Cardiac muscle cell (in vitro differentiated cells and primary cell): ENCODE measurements around the gene ROCK2. TPM values are rescaled to one million over a fixed set of nuclear protein-coding genes. Genes with fewer than 3 reads are reported as not detected.

ENCODE experiments used
- DNase-seq, 2 donors: peaks; one replicate each; pipeline versions ENCODE4 v3.0.0 to v3.0.0-alpha.2; 2010 to 2017; ENCODE audit warnings: low read depth in 1 of 2, low spot score in 1 of 2
- H3K27ac ChIP-seq: fragments of 200-600 bp; sonication (generic); 2 replicates; pipeline ENCODE4 v1.5.1; 2016
- H3K27me3 ChIP-seq: fragments of 200-600 bp; sonication (generic); 2 replicates; pipeline ENCODE4 v1.6.0; 2016; ENCODE audit warnings: control low read depth
- H3K36me3 ChIP-seq: fragments of 200-600 bp; sonication (generic); 2 replicates; pipeline ENCODE4 v1.5.1; 2016; ENCODE audit warnings: control low read depth
- H3K4me1 ChIP-seq: fragments of 200-600 bp; sonication (generic); 2 replicates; pipeline ENCODE4 v1.8.1; 2017; ENCODE audit warnings: low read depth, mild to moderate bottlenecking, mixed run types
- H3K4me3 ChIP-seq: fragments of 200-600 bp; sonication (generic); 2 replicates; pipeline ENCODE4 v1.5.1; 2016; ENCODE audit warnings: mild to moderate bottlenecking
- H3K9me3 ChIP-seq: fragments of 200-600 bp; sonication (generic); 2 replicates; pipeline ENCODE4 v1.5.1; 2017; ENCODE audit warnings: low read depth, mild to moderate bottlenecking, control low read depth
- polyA plus RNA-seq: library from polyadenylated mRNA; unstranded; fragments of >200 nt; fragmentation: Nextera tagmentation; extraction: Ambion mirVana; gene quantifications from 2 replicates; pipeline ENCODE4 v1.2.1, GENCODE V29; 2016
- total RNA-seq: library from RNA; depleted of rRNA; stranded (reverse); fragments of >200 nt; gene quantifications from 2 replicates; pipeline ENCODE4 v1.2.3, GENCODE V29; 2016
- TF ChIP-seq, protein P1 (sequence below): IDR thresholded peaks from 2 replicates; pipeline ENCODE4 v1.5.1; 2012; ENCODE audit warnings: low read depth, mild to moderate bottlenecking, low read length

ROCK2 gene
- total and polyA plus RNA-seq, 2 experiments from 2014 or later = 18.9 to 31.7 TPM

DNA sequence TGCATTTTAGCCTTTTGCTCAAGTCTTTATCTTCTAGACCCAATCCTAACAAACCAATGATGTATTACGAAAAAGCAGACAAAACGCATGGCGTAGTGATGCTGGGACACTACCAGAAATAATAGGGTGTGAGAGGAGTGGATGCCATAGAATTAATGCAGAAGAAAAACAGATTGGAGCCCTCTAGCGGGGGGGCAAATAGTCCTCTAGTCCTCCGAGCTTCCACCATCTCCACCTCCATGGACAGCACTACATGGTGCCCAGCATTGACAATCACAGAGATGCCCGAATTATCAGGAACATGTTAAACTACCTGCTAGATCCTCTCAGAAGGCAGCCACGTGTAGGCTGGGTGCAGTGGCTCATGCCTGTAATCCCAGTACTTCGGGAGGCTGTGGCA, 15.4 kb upstream of the ROCK2 start:
- Histone ChIP-seq H3K36me3 (no peaks in the 10 kb centered on the region), H3K4me3 (no peak overlapping the region), H3K27me3 (no peaks in the 10 kb centered on the region), H3K27ac (no peak overlapping the region), H3K4me1 (peaks cover 22% of the 10 kb centered on the region), H3K9me3 (no peaks in the 10 kb centered on the region)
- TF ChIP-seq, protein P1, sequence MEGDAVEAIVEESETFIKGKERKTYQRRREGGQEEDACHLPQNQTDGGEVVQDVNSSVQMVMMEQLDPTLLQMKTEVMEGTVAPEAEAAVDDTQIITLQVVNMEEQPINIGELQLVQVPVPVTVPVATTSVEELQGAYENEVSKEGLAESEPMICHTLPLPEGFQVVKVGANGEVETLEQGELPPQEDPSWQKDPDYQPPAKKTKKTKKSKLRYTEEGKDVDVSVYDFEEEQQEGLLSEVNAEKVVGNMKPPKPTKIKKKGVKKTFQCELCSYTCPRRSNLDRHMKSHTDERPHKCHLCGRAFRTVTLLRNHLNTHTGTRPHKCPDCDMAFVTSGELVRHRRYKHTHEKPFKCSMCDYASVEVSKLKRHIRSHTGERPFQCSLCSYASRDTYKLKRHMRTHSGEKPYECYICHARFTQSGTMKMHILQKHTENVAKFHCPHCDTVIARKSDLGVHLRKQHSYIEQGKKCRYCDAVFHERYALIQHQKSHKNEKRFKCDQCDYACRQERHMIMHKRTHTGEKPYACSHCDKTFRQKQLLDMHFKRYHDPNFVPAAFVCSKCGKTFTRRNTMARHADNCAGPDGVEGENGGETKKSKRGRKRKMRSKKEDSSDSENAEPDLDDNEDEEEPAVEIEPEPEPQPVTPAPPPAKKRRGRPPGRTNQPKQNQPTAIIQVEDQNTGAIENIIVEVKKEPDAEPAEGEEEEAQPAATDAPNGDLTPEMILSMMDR = no peak
- DNase-seq = no peak

DNA sequence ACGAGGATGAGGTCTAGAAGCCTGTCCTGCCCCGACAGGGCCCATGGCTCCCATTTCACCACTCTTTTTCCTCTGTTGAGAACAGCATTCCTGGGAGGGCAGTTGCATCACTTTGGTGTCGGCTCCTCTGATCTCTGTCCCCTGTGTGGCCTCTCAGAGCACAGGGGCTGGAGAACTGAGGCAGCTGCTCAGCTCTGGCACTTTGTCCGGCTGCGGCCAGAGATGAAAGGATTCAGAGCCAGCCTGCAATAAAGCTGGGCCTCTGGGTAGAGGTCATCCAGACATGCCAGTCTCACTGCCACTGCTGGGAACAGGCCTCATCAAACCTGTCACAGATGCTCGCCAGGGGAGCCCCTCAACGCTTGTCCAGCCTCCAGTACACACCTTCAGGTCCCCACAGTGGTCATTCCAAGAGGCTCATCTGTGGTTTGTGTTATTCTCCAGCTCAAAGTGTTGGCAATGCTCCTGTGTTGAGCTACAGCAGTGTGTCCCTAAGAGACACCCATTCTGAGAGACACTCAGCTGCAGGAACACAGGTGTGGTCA, 13.1 kb upstream of the ROCK2 start:
- peak; percentile 38 to 60 for DNase-seq
- H3K27me3 ChIP-seq = no peaks in the 10 kb centered on the region
- peaks cover 22% of the 10 kb centered on the region for H3K4me1 ChIP-seq
- TF ChIP-seq, protein P1 = no peak
- H3K9me3 ChIP-seq = no peaks in the 10 kb centered on the region
- H3K4me3 ChIP-seq = no peak overlapping the region
- H3K27ac ChIP-seq = no peak overlapping the region
- no peaks in the 10 kb centered on the region for H3K36me3 ChIP-seq

DNA sequence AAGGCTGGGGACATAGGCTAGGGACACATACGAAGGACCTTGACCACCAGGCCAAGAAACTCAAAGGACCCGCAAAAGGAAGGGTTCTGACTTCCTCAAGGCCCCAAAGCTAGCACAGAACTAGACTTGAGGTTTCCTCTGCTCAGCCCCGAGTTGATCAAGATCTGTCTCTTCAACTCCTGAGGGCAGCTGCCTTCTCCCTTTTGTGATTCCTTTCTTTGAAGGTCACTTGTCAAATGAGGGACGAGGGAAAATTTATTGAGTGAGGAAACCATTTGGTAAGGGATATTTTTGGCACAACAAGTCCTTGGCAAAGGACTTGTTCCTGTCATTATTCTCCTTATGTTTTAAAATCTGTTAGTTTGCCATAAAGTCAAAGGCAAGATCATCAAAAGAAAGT, 12.3 kb upstream of the ROCK2 start:
- peaks cover 22% of the 10 kb centered on the region for H3K4me1 ChIP-seq
- H3K9me3 ChIP-seq = no peaks in the 10 kb centered on the region
- H3K4me3 ChIP-seq = no peak overlapping the region
- no peaks in the 10 kb centered on the region for H3K36me3 ChIP-seq
- TF ChIP-seq, protein P1 = no peak
- no peaks in the 10 kb centered on the region for H3K27me3 ChIP-seq
- DNase-seq = no peak
- H3K27ac ChIP-seq = no peak overlapping the region

DNA sequence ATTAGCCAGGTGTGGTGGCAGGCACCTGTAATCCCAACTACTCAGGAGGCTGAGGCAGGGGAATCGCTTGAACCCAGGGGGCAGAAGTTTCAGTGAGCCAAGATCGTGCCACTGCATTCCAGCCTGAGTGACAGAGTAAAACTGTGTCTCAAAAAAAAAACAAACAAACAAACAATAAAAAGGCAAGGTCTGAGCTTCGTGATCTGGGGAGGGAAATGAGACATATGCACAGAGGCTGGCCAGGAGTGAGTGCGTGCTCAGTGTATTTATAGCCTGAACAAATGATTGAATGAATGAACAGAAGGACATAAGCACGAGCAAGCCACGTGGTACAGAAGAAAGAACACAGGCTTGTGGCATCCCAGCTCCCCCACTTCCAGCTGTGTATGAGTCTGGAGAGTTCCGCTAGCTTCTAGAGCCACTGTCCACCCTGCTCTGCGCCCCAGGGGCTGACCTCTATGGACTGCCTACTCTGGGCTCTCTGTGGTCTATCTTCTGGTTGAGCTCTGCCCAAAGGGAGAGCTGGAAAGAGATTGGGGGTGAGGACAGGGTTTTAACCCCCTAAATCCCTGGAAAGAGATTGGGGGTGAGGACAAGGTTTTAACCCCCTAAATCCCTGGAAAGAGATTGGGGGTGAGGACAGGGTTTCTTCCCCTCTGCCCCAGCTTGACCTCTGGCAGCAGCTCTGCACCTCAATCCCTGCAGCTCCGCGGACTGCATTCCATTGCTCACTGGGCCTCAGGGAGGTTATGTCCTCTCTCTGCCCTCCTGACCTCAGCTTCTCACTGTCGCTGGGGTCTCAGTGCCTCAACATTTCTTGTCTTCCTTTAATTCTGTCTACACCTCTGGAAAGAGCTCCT, 11.0 kb upstream of the ROCK2 start:
- no peaks in the 10 kb centered on the region for H3K36me3 ChIP-seq
- TF ChIP-seq, protein P1 = no peak
- no peak overlapping the region for H3K4me3 ChIP-seq
- no peaks in the 10 kb centered on the region for H3K27me3 ChIP-seq
- peaks cover 22% of the 10 kb centered on the region for H3K4me1 ChIP-seq
- DNase-seq = no peak
- no peak overlapping the region for H3K27ac ChIP-seq
- no peaks in the 10 kb centered on the region for H3K9me3 ChIP-seq

DNA sequence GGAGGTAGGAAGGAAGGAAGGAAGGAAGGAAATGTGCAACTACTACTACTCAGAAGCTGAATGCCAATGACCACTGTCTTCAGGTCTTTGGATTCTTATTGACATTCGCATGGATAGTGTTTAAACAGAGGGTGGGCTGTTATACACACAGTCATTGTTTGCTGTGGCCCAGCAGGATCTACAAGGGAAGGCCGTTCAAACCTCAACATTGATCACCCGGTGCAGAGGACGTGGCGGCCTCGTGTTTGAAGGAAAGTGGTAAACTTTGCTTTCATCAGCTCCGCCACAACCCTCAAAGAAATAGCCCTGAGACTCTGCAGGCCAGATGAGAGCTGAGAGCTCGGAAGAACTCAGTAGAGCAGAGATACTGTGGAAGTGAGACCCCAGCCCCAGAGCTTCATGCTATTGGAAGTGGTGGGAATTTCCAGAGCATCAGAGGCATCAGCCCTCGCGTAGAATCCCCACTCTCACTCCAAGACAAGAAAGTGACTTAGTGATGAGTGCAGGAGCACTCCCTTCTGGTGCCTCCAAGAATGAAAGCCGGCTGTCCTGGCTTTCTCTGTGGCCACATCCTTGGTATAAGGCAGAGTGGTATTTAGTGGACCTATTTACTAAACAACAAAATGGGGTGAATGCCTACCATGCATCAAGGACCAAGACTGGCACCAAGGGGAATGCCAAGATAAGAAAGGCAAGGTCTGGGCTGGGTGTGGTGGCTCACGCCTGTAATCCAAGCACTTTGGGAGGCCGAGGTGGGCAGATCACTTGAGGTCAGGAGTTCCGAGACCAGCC, 10.1 kb upstream of the ROCK2 start:
- TF ChIP-seq, protein P1 = no peak
- no peaks in the 10 kb centered on the region for H3K27me3 ChIP-seq
- H3K36me3 ChIP-seq = no peaks in the 10 kb centered on the region
- peaks cover 22% of the 10 kb centered on the region for H3K4me1 ChIP-seq
- no peak overlapping the region for H3K27ac ChIP-seq
- no peak overlapping the region for H3K4me3 ChIP-seq
- H3K9me3 ChIP-seq = no peaks in the 10 kb centered on the region
- DNase-seq = no peak
